Uterus (tissue), 4 donors: ENCODE results near the gene PTPRD. TPM values are rescaled to one million over a fixed set of nuclear protein-coding genes. Genes with fewer than 3 reads are reported as not detected.

Source experiments
- DNase-seq, 2 donors: peaks; one replicate each; pipeline ENCODE4 v3.0.0-alpha.2; 2019 to 2020
- H3K27ac ChIP-seq, 2 donors: fragments of 200-600 bp; sonication (generic); 1 replicate in 1 of 2; 2 replicates in 1 of 2; pipeline ENCODE4 v1.5.1; 2016 to 2018
- H3K27me3 ChIP-seq, 2 donors: fragments of 200-600 bp; sonication (generic); one replicate each; pipeline ENCODE4 v1.5.1; 2018 to 2019; ENCODE audit warnings: control low read depth in 1 of 2
- H3K36me3 ChIP-seq, 2 donors: fragments of 200-600 bp; sonication (generic); one replicate each; pipeline ENCODE4 v1.5.1; 2019; ENCODE audit warnings: control low read depth in 1 of 2
- H3K4me1 ChIP-seq, 2 donors: fragments of 200-600 bp; sonication (generic); one replicate each; pipeline ENCODE4 v1.5.1; 2018 to 2019; ENCODE audit warnings: control low read depth in 1 of 2
- H3K4me3 ChIP-seq, 2 donors: fragments of 200-600 bp; sonication (generic); 1 replicate in 1 of 2; 2 replicates in 1 of 2; pipeline ENCODE4 v1.5.1; 2018 to 2019; ENCODE audit warnings: mild to moderate bottlenecking in 1 of 2
- H3K9me3 ChIP-seq, 2 donors: fragments of 200-600 bp; sonication (generic); one replicate each; pipeline ENCODE4 v1.5.1; 2019; ENCODE audit warnings: control low read depth in 1 of 2
- CTCF ChIP-seq, 4 experiments: fragments of 200-600 bp in 2 of 4; fragments of 450-650 bp in 2 of 4; sonication (generic) in 2 of 4; IDR thresholded peaks; one replicate each; pipeline ENCODE4 v1.5.1; 2016 to 2019; ENCODE audit warnings: antibody characterized with exemption in 4 of 4, mild to moderate bottlenecking in 2 of 4, moderate library complexity in 1 of 4
- POLR2A ChIP-seq, 2 donors: fragments of 450-650 bp; IDR thresholded peaks; one replicate each; pipeline ENCODE4 v1.6.1; 2016; ENCODE audit warnings: antibody characterized with exemption in 2 of 2, mild to moderate bottlenecking in 1 of 2, moderate library complexity in 1 of 2
- intact Hi-C: fragments of 100-400 bp; cut with DNase I; formaldehyde crosslinking; loops from one replicate; pipeline ENCODE4 v1.15.1; 2023; ENCODE audit warnings: low total_unique reads
- total RNA-seq, 4 donors: library from RNA; depleted of rRNA in 3 of 4; stranded (reverse); fragments of >200 nt in 3 of 4; gene quantifications; one replicate each; pipeline versions ENCODE4 v1.1.0 to v1.2.4, GENCODE V29; 2014 to 2023
- donor health status: DM: yes; HTN: yes; CAD: no.

The PTPRD gene
- total RNA-seq, 4 donors from 2014 or later: 1.2 to 136 (median 26.4) TPM

- Histone ChIP-seq H3K27me3 (no peaks in the 10 kb centered on the region), H3K27ac (no peak overlapping the region), H3K9me3 (no peaks in the 10 kb centered on the region), H3K4me3 (no peak overlapping the region), H3K4me1 (no peaks in the 10 kb centered on the region), H3K36me3 (no peaks in the 10 kb centered on the region)
- TF ChIP-seq CTCF (IDR thresholded peaks at IDR 0.05) (no peak), POLR2A (IDR thresholded peaks at IDR 0.05) (no peak)
- intact Hi-C loops: no loop called here
- no peak for DNase-seq
These were observed 1579.8 kb downstream of the PTPRD start for GRCh38 chr9:9033022-9033421.

- H3K4me3 ChIP-seq: no peak overlapping the region
- intact Hi-C loops: no loop called here
- no peak for DNase-seq
- no peaks in the 10 kb centered on the region for H3K4me1 ChIP-seq
- no peaks in the 10 kb centered on the region for H3K27me3 ChIP-seq
- H3K27ac ChIP-seq: no peak overlapping the region
- TF ChIP-seq CTCF (IDR thresholded peaks at IDR 0.05) (no peak), POLR2A (IDR thresholded peaks at IDR 0.05) (no peak)
- no peaks in the 10 kb centered on the region for H3K9me3 ChIP-seq
- H3K36me3 ChIP-seq: no peaks in the 10 kb centered on the region
These were observed 1596.2 kb downstream of the PTPRD start for GRCh38 chr9:9016597-9016996.

GRCh38 chr9:9004810-9005209 lies 1608.0 kb downstream of the PTPRD start:
- TF ChIP-seq CTCF (IDR thresholded peaks at IDR 0.05) (no peak), POLR2A (IDR thresholded peaks at IDR 0.05) (no peak)
- no peak for DNase-seq
- Histone ChIP-seq H3K9me3 (no peaks in the 10 kb centered on the region), H3K4me3 (no peak overlapping the region), H3K27me3 (no peaks in the 10 kb centered on the region), H3K4me1 (no peaks in the 10 kb centered on the region), H3K36me3 (no peaks in the 10 kb centered on the region), H3K27ac (no peak overlapping the region)
- intact Hi-C loops: no loop called here

- Histone ChIP-seq H3K9me3 (no peaks in the 10 kb centered on the region), H3K27ac (no peak overlapping the region), H3K4me3 (no peak overlapping the region), H3K27me3 (no peaks in the 10 kb centered on the region), H3K4me1 (no peaks in the 10 kb centered on the region), H3K36me3 (no peaks in the 10 kb centered on the region)
- DNase-seq: no peak
- TF ChIP-seq POLR2A (IDR thresholded peaks at IDR 0.05): no peak
- TF ChIP-seq CTCF (IDR thresholded peaks at IDR 0.05): no peak
- intact Hi-C loops: no loop called here
These were observed 1609.8 kb downstream of the PTPRD start for GRCh38 chr9:9002826-9003583.

- TF ChIP-seq POLR2A (IDR thresholded peaks at IDR 0.05) (no peak), CTCF (IDR thresholded peaks at IDR 0.05) (no peak)
- Histone ChIP-seq H3K4me3 (no peak overlapping the region), H3K9me3 (no peaks in the 10 kb centered on the region), H3K4me1 (no peaks in the 10 kb centered on the region), H3K27me3 (no peaks in the 10 kb centered on the region), H3K36me3 (no peaks in the 10 kb centered on the region), H3K27ac (no peak overlapping the region)
- intact Hi-C loops: no loop called here
- DNase-seq: no peak
These were observed 1632.2 kb downstream of the PTPRD start for GRCh38 chr9:8980496-8981013.
